Stimulated activated CD4-positive, alpha-beta T cell treated with anti-CD3 and anti-CD28 coated beads, Interleukin-1b, Interleukin-23, amount 100 ng/mL, for 48 hours (primary cell): Measurements from ENCODE around the gene TSPY1.
"Not testable (repeated sequence)": the region's sequence is repeated elsewhere in the genome, so short reads cannot be mapped to it uniquely, and the experiment has no call there.

ENCODE experiments used
- DNase-seq: peaks from one replicate; pipeline ENCODE4 v3.0.0-alpha.2; 2020

TSPY1 gene

GRCh38 chrY:9466655-9467054 is at the start of gene TSPY1:
TSPY1 (plus strand) TSS chrY:9466955; CDS start chrY:9467001, 46 bp downstream.
- DNase-seq: not testable (repeated sequence)

- not testable (repeated sequence) for DNase-seq
Observed at GRCh38 chrY:9486967-9487366, 20.2 kb downstream of the TSPY1 start, which contains the start of gene TSPY9. TSPY9 (plus strand) TSS chrY:9487267; CDS start chrY:9487313, 46 bp downstream.

- DNase-seq: not testable (repeated sequence)
Observed at GRCh38 chrY:9504396-9504795, 37.6 kb downstream of the TSPY1 start.

- DNase-seq: not testable (repeated sequence)
Observed at GRCh38 chrY:9516287-9516686, 49.5 kb downstream of the TSPY1 start.
